ENCODE measurements around the gene FOXP4. TPM values are rescaled to one million over a fixed set of nuclear protein-coding genes. Genes with fewer than 3 reads are reported as not detected.

FOXP4 gene
- total RNA-seq, 2 experiments from 2014 or later = 6.3 to 26.3 TPM

DNA sequence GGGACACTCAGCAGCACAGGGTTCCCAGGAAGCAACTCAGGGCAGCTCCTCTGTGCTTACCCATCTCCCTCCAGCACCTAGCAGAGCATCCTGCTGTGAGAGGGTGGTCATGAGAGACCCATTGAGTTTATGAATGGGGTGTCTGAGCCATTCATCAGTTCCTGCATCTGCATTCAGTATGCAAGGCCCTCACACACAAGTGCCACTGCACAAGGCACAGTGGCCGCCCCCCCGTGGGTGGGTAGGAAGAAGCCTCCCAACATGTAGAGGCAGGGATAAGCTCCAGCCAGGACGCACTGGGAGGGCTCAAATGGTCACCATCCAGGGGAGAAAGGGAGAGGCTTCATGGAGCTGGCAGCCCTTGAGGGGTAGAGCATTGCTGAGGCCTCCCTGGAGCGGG, 43.0 kb downstream of the FOXP4 start:
- no peaks in the 10 kb centered on the region for H4K20me1 ChIP-seq (ENCODE audit: insufficient read depth, low read length)
- TF ChIP-seq EZH2phosphoT487 (IDR thresholded peaks at IDR 0.05; ENCODE audit: borderline replicate concordance, low read depth, low read length) = no peak
- TF ChIP-seq, protein P1, sequence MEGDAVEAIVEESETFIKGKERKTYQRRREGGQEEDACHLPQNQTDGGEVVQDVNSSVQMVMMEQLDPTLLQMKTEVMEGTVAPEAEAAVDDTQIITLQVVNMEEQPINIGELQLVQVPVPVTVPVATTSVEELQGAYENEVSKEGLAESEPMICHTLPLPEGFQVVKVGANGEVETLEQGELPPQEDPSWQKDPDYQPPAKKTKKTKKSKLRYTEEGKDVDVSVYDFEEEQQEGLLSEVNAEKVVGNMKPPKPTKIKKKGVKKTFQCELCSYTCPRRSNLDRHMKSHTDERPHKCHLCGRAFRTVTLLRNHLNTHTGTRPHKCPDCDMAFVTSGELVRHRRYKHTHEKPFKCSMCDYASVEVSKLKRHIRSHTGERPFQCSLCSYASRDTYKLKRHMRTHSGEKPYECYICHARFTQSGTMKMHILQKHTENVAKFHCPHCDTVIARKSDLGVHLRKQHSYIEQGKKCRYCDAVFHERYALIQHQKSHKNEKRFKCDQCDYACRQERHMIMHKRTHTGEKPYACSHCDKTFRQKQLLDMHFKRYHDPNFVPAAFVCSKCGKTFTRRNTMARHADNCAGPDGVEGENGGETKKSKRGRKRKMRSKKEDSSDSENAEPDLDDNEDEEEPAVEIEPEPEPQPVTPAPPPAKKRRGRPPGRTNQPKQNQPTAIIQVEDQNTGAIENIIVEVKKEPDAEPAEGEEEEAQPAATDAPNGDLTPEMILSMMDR (conservative IDR thresholded peaks at IDR 0.05; ENCODE audit: low read length) = no peak
- ChIA-PET CTCF (ENCODE audit: unreplicated experiment) (no interaction called here), POLR2A (no interaction called here)
- H3K27ac ChIP-seq (ENCODE audit: low read depth, low read length, poor library complexity, severe bottlenecking) = no peak overlapping the region
- no peak overlapping the region for H2AFZ ChIP-seq (ENCODE audit: low read length)
- H3K36me3 ChIP-seq (ENCODE audit: insufficient read depth, low read length) = peaks cover 8% of the 10 kb centered on the region; the same call in 1 of the 2 replicates
- no TSS peak for BruUV-seq (replicated peaks)
- no peak overlapping the region for H3K4me2 ChIP-seq (ENCODE audit: low read length)
- H3K4me3 ChIP-seq (ENCODE audit: low read depth, low read length, poor library complexity, severe bottlenecking) = no peak overlapping the region
- H3K9me3 ChIP-seq (ENCODE audit: low read length) = no peaks in the 10 kb centered on the region
- no peaks in the 10 kb centered on the region for H3K4me1 ChIP-seq (ENCODE audit: insufficient read depth, low read length, poor library complexity, severe bottlenecking)
- no peaks in the 10 kb centered on the region for H3K9me2 ChIP-seq (ENCODE audit: insufficient read depth, low read length)
- no peak for DNase-seq (ENCODE audit: low spot score)
- intact Hi-C loops (cut with micrococcal nuclease; ENCODE audit: unreplicated experiment) = no loop called here
- no peaks in the 10 kb centered on the region for H3K79me2 ChIP-seq (ENCODE audit: insufficient read depth, low read depth, low read length)

DNA sequence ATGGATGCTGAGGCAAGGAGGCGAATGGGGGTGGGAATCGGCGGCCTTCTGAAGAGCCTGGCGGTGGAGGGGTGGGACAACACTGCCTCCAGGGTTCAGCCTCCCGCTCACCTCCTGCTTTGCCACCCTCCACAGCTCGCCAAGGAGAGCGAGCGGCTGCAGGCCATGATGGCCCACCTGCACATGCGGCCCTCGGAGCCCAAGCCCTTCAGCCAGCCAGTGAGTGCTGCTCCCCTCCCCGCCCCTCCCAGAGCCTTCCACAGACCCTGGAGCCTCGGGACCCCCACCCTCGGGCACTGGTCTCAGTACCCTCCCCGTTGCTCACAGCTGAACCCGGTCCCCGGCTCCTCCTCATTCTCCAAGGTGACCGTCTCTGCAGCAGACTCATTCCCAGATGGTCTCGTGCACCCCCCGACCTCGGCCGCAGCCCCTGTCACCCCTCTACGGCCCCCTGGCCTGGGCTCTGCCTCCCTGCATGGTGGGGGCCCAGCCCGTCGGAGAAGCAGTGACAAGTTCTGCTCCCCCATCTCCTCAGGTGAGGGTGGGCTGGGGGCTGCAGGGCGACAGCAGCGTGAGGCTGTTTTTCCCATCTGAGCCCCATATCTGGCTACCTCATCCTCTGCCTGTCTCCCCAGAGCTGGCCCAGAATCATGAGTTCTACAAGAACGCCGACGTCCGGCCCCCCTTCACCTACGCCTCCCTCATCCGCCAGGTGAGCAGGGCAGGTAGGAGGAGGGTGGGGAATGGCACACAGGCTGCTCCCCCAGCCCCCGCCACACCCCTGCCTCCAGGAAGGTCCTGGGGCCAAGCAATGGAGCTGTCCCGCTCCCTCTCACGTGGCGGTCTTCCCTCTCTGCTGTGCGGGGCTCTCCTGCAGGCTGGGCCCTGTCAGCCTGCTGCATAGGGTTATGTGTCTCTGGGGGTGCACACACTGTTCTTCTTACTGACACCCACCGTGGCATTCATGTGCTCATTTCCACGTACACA, 43.7 kb downstream of the FOXP4 start:
- ChIA-PET POLR2A (no interaction called here), CTCF (ENCODE audit: unreplicated experiment) (no interaction called here)
- Histone ChIP-seq H3K79me2 (ENCODE audit: insufficient read depth, low read depth, low read length) (no peaks in the 10 kb centered on the region), H3K9me2 (ENCODE audit: insufficient read depth, low read length) (no peaks in the 10 kb centered on the region), H3K27ac (ENCODE audit: low read depth, low read length, poor library complexity, severe bottlenecking) (no peak overlapping the region), H3K36me3 (ENCODE audit: insufficient read depth, low read length) (peaks cover 8% of the 10 kb centered on the region; the same call in 1 of the 2 replicates), H3K4me3 (ENCODE audit: low read depth, low read length, poor library complexity, severe bottlenecking) (no peak overlapping the region), H4K20me1 (ENCODE audit: insufficient read depth, low read length) (no peaks in the 10 kb centered on the region), H3K4me1 (ENCODE audit: insufficient read depth, low read length, poor library complexity, severe bottlenecking) (no peaks in the 10 kb centered on the region), H3K4me2 (ENCODE audit: low read length) (no peak overlapping the region), H3K9me3 (ENCODE audit: low read length) (no peaks in the 10 kb centered on the region), H2AFZ (ENCODE audit: low read length) (no peak overlapping the region)
- DNase-seq (ENCODE audit: low spot score) = no peak
- BruUV-seq (replicated peaks) = no TSS peak
- TF ChIP-seq, protein P1 (conservative IDR thresholded peaks at IDR 0.05; ENCODE audit: low read length) = no peak
- TF ChIP-seq EZH2phosphoT487 (IDR thresholded peaks at IDR 0.05; ENCODE audit: borderline replicate concordance, low read depth, low read length) = no peak
- intact Hi-C loops (cut with micrococcal nuclease; ENCODE audit: unreplicated experiment) = no loop called here

DNA sequence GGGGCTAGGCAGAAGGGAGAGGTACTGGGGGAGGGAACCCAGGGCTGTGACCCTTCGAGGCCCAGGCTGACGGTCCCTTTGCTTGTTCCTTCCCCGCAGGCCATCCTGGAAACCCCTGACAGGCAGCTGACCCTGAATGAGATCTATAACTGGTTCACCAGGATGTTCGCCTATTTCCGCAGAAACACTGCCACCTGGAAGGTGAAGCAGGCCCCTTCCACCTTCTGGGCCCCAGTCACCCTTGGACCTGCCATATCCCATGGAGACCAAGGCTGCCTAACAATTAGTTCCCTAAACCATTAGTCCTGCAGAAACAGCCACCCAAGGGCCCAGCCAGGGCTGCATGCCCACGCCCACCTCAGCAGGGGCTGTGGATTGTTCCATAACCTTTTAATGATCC, 44.9 kb downstream of the FOXP4 start:
- Histone ChIP-seq H3K4me2 (ENCODE audit: low read length) (no peak overlapping the region), H3K27ac (ENCODE audit: low read depth, low read length, poor library complexity, severe bottlenecking) (no peak overlapping the region), H3K9me2 (ENCODE audit: insufficient read depth, low read length) (no peaks in the 10 kb centered on the region), H4K20me1 (ENCODE audit: insufficient read depth, low read length) (no peaks in the 10 kb centered on the region), H3K79me2 (ENCODE audit: insufficient read depth, low read depth, low read length) (no peaks in the 10 kb centered on the region), H3K4me3 (ENCODE audit: low read depth, low read length, poor library complexity, severe bottlenecking) (no peak overlapping the region), H3K9me3 (ENCODE audit: low read length) (no peaks in the 10 kb centered on the region), H3K4me1 (ENCODE audit: insufficient read depth, low read length, poor library complexity, severe bottlenecking) (no peaks in the 10 kb centered on the region), H3K36me3 (ENCODE audit: insufficient read depth, low read length) (peaks cover 8% of the 10 kb centered on the region; the same call in 1 of the 2 replicates), H2AFZ (ENCODE audit: low read length) (no peak overlapping the region)
- ChIA-PET CTCF (ENCODE audit: unreplicated experiment) (no interaction called here), POLR2A (interaction anchor here (0.7 kb wide), 2 partner anchors 75 to 205 kb away, joined by 3 read pairs; no protein-coding TSS in a partner anchor)
- intact Hi-C loops (cut with micrococcal nuclease; ENCODE audit: unreplicated experiment) = no loop called here
- DNase-seq (ENCODE audit: low spot score) = no peak
- no TSS peak for BruUV-seq (replicated peaks)
- no peak for TF ChIP-seq EZH2phosphoT487 (IDR thresholded peaks at IDR 0.05; ENCODE audit: borderline replicate concordance, low read depth, low read length)
- TF ChIP-seq, protein P1 (conservative IDR thresholded peaks at IDR 0.05; ENCODE audit: low read length) = no peak

Measured in OCI-LY7 (cell line).